ENCODE measurements around the gene LONRF2. TPM values are rescaled to one million over a fixed set of nuclear protein-coding genes. Genes with fewer than 3 reads are reported as not detected.

The LONRF2 gene
- total RNA-seq, 2 donors from 2014 or later: 0.17 to 1.7 TPM

DNA sequence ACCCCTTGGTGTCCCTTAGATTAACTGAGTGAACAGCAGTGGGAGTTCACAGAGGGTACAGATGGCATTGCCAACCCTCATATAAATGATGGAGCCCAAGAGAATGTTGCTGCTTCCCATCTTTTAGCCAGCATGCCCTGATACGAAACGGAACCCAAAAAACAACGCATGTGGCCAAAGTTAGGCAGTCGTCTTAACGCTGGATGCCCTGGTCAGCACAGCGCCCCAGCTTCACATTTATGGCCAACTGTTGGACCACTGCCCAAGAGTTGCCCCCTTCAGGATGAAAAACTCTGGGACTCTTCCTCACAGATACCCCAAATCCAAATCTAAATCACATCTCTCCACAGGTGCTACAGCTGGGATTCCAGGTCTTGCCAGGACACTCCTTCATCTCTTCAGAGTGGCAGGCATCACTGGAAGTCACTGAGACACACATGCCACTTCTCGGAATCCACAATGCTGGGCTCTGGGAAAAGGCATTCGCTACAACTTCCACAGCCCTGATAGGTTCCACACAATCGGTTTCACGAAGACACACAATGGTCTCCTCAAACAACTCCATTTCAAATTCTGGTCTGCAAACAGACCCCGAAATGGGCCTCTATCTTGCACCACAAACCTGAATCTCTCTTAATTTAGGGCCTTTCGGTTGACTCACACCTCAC is 44.6 kb downstream of the LONRF2 start:
- H3K9me3 ChIP-seq: no peaks in the 10 kb centered on the region
- no peak overlapping the region for H3K4me3 ChIP-seq
- no peaks in the 10 kb centered on the region for H3K4me1 ChIP-seq
- no peak for DNase-seq
- no peak overlapping the region for H3K27ac ChIP-seq
- no peaks in the 10 kb centered on the region for H3K27me3 ChIP-seq
- H3K36me3 ChIP-seq: no peaks in the 10 kb centered on the region
- H3K9ac ChIP-seq (ENCODE audit: low read depth in 2 of 2, low read length in 2 of 2): no peak overlapping the region
- intact Hi-C loops (cut with DNase I): no loop called here
- TF ChIP-seq, protein P1, sequence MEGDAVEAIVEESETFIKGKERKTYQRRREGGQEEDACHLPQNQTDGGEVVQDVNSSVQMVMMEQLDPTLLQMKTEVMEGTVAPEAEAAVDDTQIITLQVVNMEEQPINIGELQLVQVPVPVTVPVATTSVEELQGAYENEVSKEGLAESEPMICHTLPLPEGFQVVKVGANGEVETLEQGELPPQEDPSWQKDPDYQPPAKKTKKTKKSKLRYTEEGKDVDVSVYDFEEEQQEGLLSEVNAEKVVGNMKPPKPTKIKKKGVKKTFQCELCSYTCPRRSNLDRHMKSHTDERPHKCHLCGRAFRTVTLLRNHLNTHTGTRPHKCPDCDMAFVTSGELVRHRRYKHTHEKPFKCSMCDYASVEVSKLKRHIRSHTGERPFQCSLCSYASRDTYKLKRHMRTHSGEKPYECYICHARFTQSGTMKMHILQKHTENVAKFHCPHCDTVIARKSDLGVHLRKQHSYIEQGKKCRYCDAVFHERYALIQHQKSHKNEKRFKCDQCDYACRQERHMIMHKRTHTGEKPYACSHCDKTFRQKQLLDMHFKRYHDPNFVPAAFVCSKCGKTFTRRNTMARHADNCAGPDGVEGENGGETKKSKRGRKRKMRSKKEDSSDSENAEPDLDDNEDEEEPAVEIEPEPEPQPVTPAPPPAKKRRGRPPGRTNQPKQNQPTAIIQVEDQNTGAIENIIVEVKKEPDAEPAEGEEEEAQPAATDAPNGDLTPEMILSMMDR (IDR thresholded peaks at IDR 0.05): no peak

GRCh38 chr2:100276716-100277115 is 45.6 kb downstream of the LONRF2 start:
- no peak for DNase-seq
- no peaks in the 10 kb centered on the region for H3K4me1 ChIP-seq
- H3K27me3 ChIP-seq: no peaks in the 10 kb centered on the region
- no peak overlapping the region for H3K4me3 ChIP-seq
- no peaks in the 10 kb centered on the region for H3K36me3 ChIP-seq
- no peak overlapping the region for H3K9ac ChIP-seq (ENCODE audit: low read depth in 2 of 2, low read length in 2 of 2)
- intact Hi-C loops (cut with DNase I): no loop called here
- no peaks in the 10 kb centered on the region for H3K9me3 ChIP-seq
- H3K27ac ChIP-seq: no peak overlapping the region
- TF ChIP-seq, protein P1 (IDR thresholded peaks at IDR 0.05): no peak

- Histone ChIP-seq H3K9me3 (no peaks in the 10 kb centered on the region), H3K27ac (no peak overlapping the region), H3K9ac (ENCODE audit: low read depth in 2 of 2, low read length in 2 of 2) (no peak overlapping the region), H3K4me1 (no peaks in the 10 kb centered on the region), H3K27me3 (no peaks in the 10 kb centered on the region), H3K4me3 (no peak overlapping the region), H3K36me3 (no peaks in the 10 kb centered on the region)
- intact Hi-C loops (cut with DNase I): no loop called here
- TF ChIP-seq, protein P1 (IDR thresholded peaks at IDR 0.05): no peak
- DNase-seq: no peak
Observed at GRCh38 chr2:100275200-100275589, 47.1 kb downstream of the LONRF2 start.

DNA sequence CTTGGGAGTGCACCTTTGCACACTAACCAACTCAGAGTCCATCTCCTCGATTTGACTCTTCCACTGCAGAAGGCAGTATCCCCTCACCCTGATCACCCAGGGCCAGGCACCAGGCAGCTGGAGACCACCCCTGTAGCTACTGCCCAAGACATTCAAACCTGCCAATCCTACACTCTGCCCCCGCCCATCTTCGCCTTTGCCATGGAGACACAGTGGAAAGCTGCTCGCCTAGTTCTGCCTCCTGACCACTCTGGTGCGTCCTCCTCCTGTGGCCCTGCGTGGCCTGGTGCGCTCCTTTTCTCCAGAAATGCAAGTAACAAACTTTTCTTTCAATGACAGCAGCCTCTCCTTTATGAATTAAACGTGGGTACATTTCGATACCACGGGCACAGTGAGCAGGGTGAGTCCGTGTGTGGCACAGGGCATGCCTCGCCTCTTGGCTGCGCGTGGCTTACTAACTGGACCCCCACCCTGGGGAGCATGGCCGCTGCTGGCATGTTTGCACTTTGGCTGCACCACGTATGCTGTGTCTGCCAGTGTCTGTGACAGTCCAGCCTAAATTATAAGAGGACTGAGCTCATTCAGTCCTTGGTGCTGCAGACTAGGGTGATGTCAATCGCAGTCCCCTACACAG is 47.6 kb downstream of the LONRF2 start:
- no peak for DNase-seq
- Histone ChIP-seq H3K4me1 (no peaks in the 10 kb centered on the region), H3K36me3 (no peaks in the 10 kb centered on the region), H3K9ac (ENCODE audit: low read depth in 2 of 2, low read length in 2 of 2) (no peak overlapping the region), H3K9me3 (no peaks in the 10 kb centered on the region), H3K4me3 (no peak overlapping the region), H3K27ac (no peak overlapping the region), H3K27me3 (no peaks in the 10 kb centered on the region)
- intact Hi-C loops (cut with DNase I): no loop called here
- TF ChIP-seq, protein P1 (IDR thresholded peaks at IDR 0.05): no peak

DNA sequence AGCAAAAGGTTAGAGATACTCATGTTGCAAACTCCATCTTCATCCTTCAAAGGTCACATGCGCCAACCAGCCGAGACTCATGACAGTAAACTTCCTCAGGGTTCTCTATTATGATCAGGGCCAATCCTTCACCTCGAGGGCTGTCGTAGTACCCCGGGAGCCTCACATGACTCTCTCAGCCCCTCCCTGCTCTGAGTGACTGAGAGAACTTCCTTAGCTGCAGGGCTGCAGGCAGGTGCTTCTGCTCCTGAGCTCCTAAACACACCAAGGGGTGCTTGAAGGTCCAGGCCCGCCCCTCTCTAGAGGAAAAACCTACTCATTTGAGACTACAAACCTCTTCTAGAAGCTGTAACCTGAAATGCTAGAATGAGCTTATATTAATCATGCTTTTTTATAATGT is 48.2 kb downstream of the LONRF2 start:
- no peaks in the 10 kb centered on the region for H3K36me3 ChIP-seq
- intact Hi-C loops (cut with DNase I): no loop called here

More for the DNA sequence above, 48.2 kb downstream of the LONRF2 start:
- Histone ChIP-seq H3K9me3 (no peaks in the 10 kb centered on the region), H3K27me3 (no peaks in the 10 kb centered on the region), H3K9ac (ENCODE audit: low read depth in 2 of 2, low read length in 2 of 2) (no peak overlapping the region), H3K27ac (no peak overlapping the region), H3K4me1 (no peaks in the 10 kb centered on the region), H3K4me3 (no peak overlapping the region)
- no peak for DNase-seq
- TF ChIP-seq, protein P1 (IDR thresholded peaks at IDR 0.05): no peak
